Activated CD8-positive, alpha-beta memory T cell treated with anti-CD3 and anti-CD28 coated beads, Interleukin-2, amount 50 U/mL, for 24 hours (primary cell): Measurements from ENCODE around the gene PLEKHD1.

ENCODE experiments used
- DNase-seq: peaks from one replicate; pipeline ENCODE4 v3.0.0-alpha.2; 2020; ENCODE audit errors: extremely low read depth

Gene PLEKHD1

GRCh38 chr14:69547701-69548348 is 63.3 kb downstream of the PLEKHD1 start:
- no peak for DNase-seq

- no peak for DNase-seq
Observed at GRCh38 chr14:69548566-69548965, 64.0 kb downstream of the PLEKHD1 start.

- DNase-seq = no peak
Observed at GRCh38 chr14:69551511-69551910, 67.0 kb downstream of the PLEKHD1 start.

GRCh38 chr14:69553252-69553651 is 68.7 kb downstream of the PLEKHD1 start:
- no peak for DNase-seq

GRCh38 chr14:69554500-69554899 is 70.0 kb downstream of the PLEKHD1 start:
- DNase-seq = no peak

- no peak for DNase-seq
Observed at GRCh38 chr14:69558774-69559173, 74.2 kb downstream of the PLEKHD1 start.

GRCh38 chr14:69559581-69560011 is 75.1 kb downstream of the PLEKHD1 start:
- DNase-seq = no peak

GRCh38 chr14:69560826-69561225 is 76.3 kb downstream of the PLEKHD1 start:
- no peak for DNase-seq

GRCh38 chr14:69561893-69562292 is 77.4 kb downstream of the PLEKHD1 start:
- DNase-seq = no peak

GRCh38 chr14:69567563-69567962 is 83.0 kb downstream of the PLEKHD1 start:
- DNase-seq = no peak

GRCh38 chr14:69569859-69570258 is 85.3 kb downstream of the PLEKHD1 start:
- no peak for DNase-seq

GRCh38 chr14:69570836-69571330 is 86.4 kb downstream of the PLEKHD1 start:
- no peak for DNase-seq

GRCh38 chr14:69571449-69572029 is 87.0 kb downstream of the PLEKHD1 start:
- DNase-seq = no peak

- no peak for DNase-seq
Observed at GRCh38 chr14:69572030-69572840, 87.7 kb downstream of the PLEKHD1 start.

GRCh38 chr14:69572841-69573135 is 88.3 kb downstream of the PLEKHD1 start:
- DNase-seq = no peak

- no peak for DNase-seq
Observed at GRCh38 chr14:69573205-69573830, 88.8 kb downstream of the PLEKHD1 start.

GRCh38 chr14:69573831-69574262 is 89.3 kb downstream of the PLEKHD1 start:
- DNase-seq = no peak

- DNase-seq = peak; percentile 29
Observed at GRCh38 chr14:69574263-69574953, 89.9 kb downstream of the PLEKHD1 start, which contains the start of gene CCDC177. Gene CCDC177, minus strand, starts transcription at chr14:69574871. Its CDS starts 1,249 bp downstream, at chr14:69573622.

GRCh38 chr14:69574954-69575295 is 90.4 kb downstream of the PLEKHD1 start:
- no peak for DNase-seq

GRCh38 chr14:69579476-69579875 is 94.9 kb downstream of the PLEKHD1 start:
- DNase-seq = no peak

- no peak for DNase-seq
Observed at GRCh38 chr14:69580009-69580577, 95.6 kb downstream of the PLEKHD1 start.
